ENCODE data around the gene IP6K1. TPM values are rescaled to one million over a fixed set of nuclear protein-coding genes. Genes with fewer than 3 reads are reported as not detected.
"Not testable (repeated sequence)": the region's sequence is repeated elsewhere in the genome, so short reads cannot be mapped to it uniquely, and the experiment has no call there.

The IP6K1 gene
- total and polyA plus RNA-seq, 10 of the 15 experiments (the other 5 are each of a cell fraction or from before 2014, with no cell fraction given), result 1.3 to 30.6 (median 18.2) TPM

GRCh38 chr3:49751501-49751900 is 34.8 kb downstream of the IP6K1 start:
- ATAC-seq, result no peak
- H3K9me3 ChIP-seq (replicated peaks; ENCODE audit: control insufficient read depth, insufficient read depth, low read length), result no peaks in the 10 kb centered on the region
- TF ChIP-seq LARP7 (IDR thresholded peaks at IDR 0.05), result no peak
- no peak for TF ChIP-seq EP300 (IDR thresholded peaks at IDR 0.05; ENCODE audit: borderline replicate concordance in 1 of 2, control insufficient read depth in 1 of 2, low read depth in 2 of 2, low read length in 2 of 2)
- TF ChIP-seq SMC3 (IDR thresholded peaks at IDR 0.05; ENCODE audit: borderline replicate concordance, low read length), result no peak
- no peak overlapping the region for H3K4me2 ChIP-seq (ENCODE audit: control insufficient read depth, insufficient read depth)
- POLR2A ChIA-PET, result no interaction called here
- H4K20me1 ChIP-seq (ENCODE audit: control insufficient read depth, insufficient read depth), result no peaks in the 10 kb centered on the region
- H3K9ac ChIP-seq (ENCODE audit: control insufficient read depth, insufficient read depth, low read length), result no peak overlapping the region
- no peak for FAIRE-seq
- in situ Hi-C loops (cut with MboI), result no loop called here
- no TSS peak for BruUV-seq (replicated peaks)
- no peak overlapping the region for H3K4me3 ChIP-seq
- SMC1A ChIA-PET (ENCODE audit: uncharacterized antibody, unreplicated experiment), result no interaction called here
- no peak overlapping the region for H3K27ac ChIP-seq (ENCODE audit: control insufficient read depth, insufficient read depth)
- intact Hi-C loops (cut with micrococcal nuclease; ENCODE audit: unreplicated experiment), result no loop called here
- no peak for DNase-seq (ENCODE audit: low read depth, low spot score)
- RAD21 ChIA-PET (ENCODE audit: unreplicated experiment), result no interaction called here
- H3K79me2 ChIP-seq (ENCODE audit: control insufficient read depth, insufficient read depth, low read length), result no peaks in the 10 kb centered on the region
- WGBS (ENCODE audit: insufficient coverage, insufficient replicate concordance, low lambda C conversion rate, missing lambda C conversion rate), result 78% methylated on average over 4 of the region's 4 CpGs
- no peak overlapping the region for H2AFZ ChIP-seq (ENCODE audit: control insufficient read depth, low read depth, low read length)
- H3K36me3 ChIP-seq (ENCODE audit: control insufficient read depth in 2 of 2, insufficient read depth in 2 of 2, low read length in 1 of 2), result no peaks in the 10 kb centered on the region; a peak in 2 of 4 replicates
- H3K27me3 ChIP-seq (replicated peaks in 1 of 2; ENCODE audit: control insufficient read depth in 2 of 2, insufficient read depth in 2 of 2, low read length in 1 of 2), result no peaks in the 10 kb centered on the region
- no peaks in the 10 kb centered on the region for H3K4me1 ChIP-seq (ENCODE audit: control insufficient read depth, insufficient read depth, low read length)
- CTCF ChIA-PET, result no interaction called here

GRCh38 chr3:49750056-49750455 is 36.3 kb downstream of the IP6K1 start:
- Histone ChIP-seq H3K36me3 (ENCODE audit: control insufficient read depth in 2 of 2, insufficient read depth in 2 of 2, low read length in 1 of 2) (peaks cover 0 to 6% of the 10 kb centered on the region in 2 experiments; a peak in 3 of 4 replicates), H3K27me3 (replicated peaks in 1 of 2; ENCODE audit: control insufficient read depth in 2 of 2, insufficient read depth in 2 of 2, low read length in 1 of 2) (no peaks in the 10 kb centered on the region), H3K4me2 (ENCODE audit: control insufficient read depth, insufficient read depth) (no peak overlapping the region), H4K20me1 (ENCODE audit: control insufficient read depth, insufficient read depth) (no peaks in the 10 kb centered on the region), H3K27ac (ENCODE audit: control insufficient read depth, insufficient read depth) (no peak overlapping the region), H3K9me3 (replicated peaks; ENCODE audit: control insufficient read depth, insufficient read depth, low read length) (no peaks in the 10 kb centered on the region), H3K79me2 (ENCODE audit: control insufficient read depth, insufficient read depth, low read length) (no peaks in the 10 kb centered on the region), H3K4me1 (ENCODE audit: control insufficient read depth, insufficient read depth, low read length) (no peaks in the 10 kb centered on the region), H3K9ac (ENCODE audit: control insufficient read depth, insufficient read depth, low read length) (no peak overlapping the region), H2AFZ (ENCODE audit: control insufficient read depth, low read depth, low read length) (no peak overlapping the region), H3K4me3 (no peak overlapping the region)
- TF ChIP-seq CTCF (IDR thresholded peaks at IDR 0.05 in 2 of 3, conservative IDR thresholded peaks at IDR 0.05 in 1 of 3; ENCODE audit: control insufficient read depth in 2 of 3, extremely low read depth in 1 of 3, insufficient read depth in 1 of 3, low read depth in 3 of 3, low read length in 3 of 3) (no peak), RAD51 (IDR thresholded peaks at IDR 0.05) (no peak), TBL1XR1 (IDR thresholded peaks at IDR 0.05; ENCODE audit: low read depth, low read length) (no peak), NFXL1 (IDR thresholded peaks at IDR 0.05; ENCODE audit: borderline replicate concordance) (no peak), ESRRA (IDR thresholded peaks at IDR 0.05; ENCODE audit: low read length) (no peak)
- ATAC-seq, result no peak
- in situ Hi-C loops (cut with MboI), result no loop called here
- intact Hi-C loops (cut with micrococcal nuclease; ENCODE audit: unreplicated experiment), result no loop called here
- 78% methylated on average over 4 of the region's 4 CpGs for WGBS (ENCODE audit: insufficient coverage, insufficient replicate concordance, low lambda C conversion rate, missing lambda C conversion rate)
- BruUV-seq (replicated peaks), result no TSS peak
- POLR2A ChIA-PET, result no interaction called here
- no peak for FAIRE-seq
- RAD21 ChIA-PET (ENCODE audit: unreplicated experiment), result no interaction called here
- no peak for DNase-seq (ENCODE audit: low read depth, low spot score)
- SMC1A ChIA-PET (ENCODE audit: uncharacterized antibody, unreplicated experiment), result no interaction called here
- CTCF ChIA-PET, result no interaction called here

GRCh38 chr3:49748874-49749273 is 37.5 kb downstream of the IP6K1 start:
- ChIA-PET POLR2A (interaction anchor here (0.8 kb wide), 1 partner anchor 60 kb away, joined by 3 read pairs; the partner anchor contains the start of genes MST1 and RNF123), SMC1A (ENCODE audit: uncharacterized antibody, unreplicated experiment) (interaction anchor here (1.2 kb wide), 1 partner anchor 22 kb away, joined by 3 read pairs; no protein-coding TSS in a partner anchor)
- intact Hi-C loops (cut with micrococcal nuclease; ENCODE audit: unreplicated experiment); H3K79me2 ChIP-seq (ENCODE audit: control insufficient read depth, insufficient read depth, low read length); H3K9ac ChIP-seq (ENCODE audit: control insufficient read depth, insufficient read depth, low read length); ATAC-seq; H3K4me1 ChIP-seq (ENCODE audit: control insufficient read depth, insufficient read depth, low read length); CTCF ChIA-PET; H3K27ac ChIP-seq (ENCODE audit: control insufficient read depth, insufficient read depth); H3K4me2 ChIP-seq (ENCODE audit: control insufficient read depth, insufficient read depth); H2AFZ ChIP-seq (ENCODE audit: control insufficient read depth, low read depth, low read length); H3K9me3 ChIP-seq (replicated peaks; ENCODE audit: control insufficient read depth, insufficient read depth, low read length); BruUV-seq (replicated peaks); in situ Hi-C loops (cut with MboI); H4K20me1 ChIP-seq (ENCODE audit: control insufficient read depth, insufficient read depth); H3K4me3 ChIP-seq; H3K36me3 ChIP-seq (ENCODE audit: control insufficient read depth in 2 of 2, insufficient read depth in 2 of 2, low read length in 1 of 2); RAD21 ChIA-PET (ENCODE audit: unreplicated experiment); DNase-seq (ENCODE audit: low read depth, low spot score); H3K27me3 ChIP-seq (replicated peaks in 1 of 2; ENCODE audit: control insufficient read depth in 2 of 2, insufficient read depth in 2 of 2, low read length in 1 of 2); FAIRE-seq: not testable (repeated sequence)
- WGBS (ENCODE audit: insufficient coverage, insufficient replicate concordance, low lambda C conversion rate, missing lambda C conversion rate), result 100% methylated on average over 5 of the region's 5 CpGs
